OCI-LY7 (cell line): ENCODE data around the gene NRN1. TPM values are rescaled to one million over a fixed set of nuclear protein-coding genes. Genes with fewer than 3 reads are reported as not detected.
A peak's percentile ranks its signal among the peaks of the same experiment; 100 is the strongest.

Source experiments
- BruUV-seq: library from RNA; stranded (reverse); fragments of 400-500 nt; replicated peaks from 2 replicates; lab custom pipeline; 2021; lab: Mats Ljungman, UMichigan
- CTCF ChIA-PET: fragments of 300-600 bp; sonication (Branson Sonifier 250); formaldehyde crosslinking; loops from one replicate; lab custom pipeline; 2022; ENCODE audit warnings: antibody characterized with exemption; ENCODE audit not compliant: unreplicated experiment; lab: Charles Lee
- POLR2A ChIA-PET: fragments of 300-600 bp; sonication (Branson Sonifier 250); formaldehyde crosslinking; loops from one replicate; lab custom pipeline; 2022; ENCODE audit warnings: antibody characterized with exemption; lab: Charles Lee
- DNase-seq: peaks from one replicate; pipeline ENCODE4 v3.0.0-alpha.2; 2015; ENCODE audit warnings: low spot score
- H2AFZ ChIP-seq: fragments of 200-600 bp; sonication (generic), shearing (Covaris generic); 2 replicates; pipeline ENCODE4 v1.6.1; 2014; ENCODE audit warnings: mild to moderate bottlenecking, antibody characterized with exemption, low read length, moderate library complexity
- H3K27ac ChIP-seq: fragments of 200-600 bp; sonication (generic); 2 replicates; pipeline ENCODE4 v1.5.1; 2014; ENCODE audit warnings: mixed run types, low read depth, mild to moderate bottlenecking, moderate library complexity, low read length, inconsistent platforms; ENCODE audit not compliant: poor library complexity, severe bottlenecking
- H3K36me3 ChIP-seq: fragments of 200-600 bp; sonication (generic); 2 replicates; pipeline ENCODE4 v1.6.1; 2014; ENCODE audit warnings: mild to moderate bottlenecking, antibody characterized with exemption, low read length, moderate library complexity, mixed read lengths; ENCODE audit not compliant: insufficient read depth
- H3K4me1 ChIP-seq: fragments of 200-600 bp; sonication (generic); 2 replicates; pipeline ENCODE4 v1.5.1; 2014; ENCODE audit warnings: mild to moderate bottlenecking, low read length; ENCODE audit not compliant: insufficient read depth, poor library complexity, severe bottlenecking
- H3K4me2 ChIP-seq: fragments of 200-600 bp; sonication (generic); 2 replicates; pipeline ENCODE4 v1.6.1; 2014; ENCODE audit warnings: mild to moderate bottlenecking, low read length
- H3K4me3 ChIP-seq: fragments of 200-600 bp; sonication (generic); 2 replicates; pipeline ENCODE4 v1.5.1; 2014; ENCODE audit warnings: mild to moderate bottlenecking, low read depth, low read length; ENCODE audit not compliant: poor library complexity, severe bottlenecking
- H3K79me2 ChIP-seq: fragments of 200-600 bp; sonication (generic); 2 replicates; pipeline ENCODE4 v1.6.1; 2016; ENCODE audit warnings: low read depth, mild to moderate bottlenecking, low read length, moderate library complexity, mixed read lengths; ENCODE audit not compliant: insufficient read depth
- H3K9me2 ChIP-seq: fragments of 200-600 bp; sonication (generic); 2 replicates; pipeline ENCODE4 v1.6.1; 2016; ENCODE audit warnings: mild to moderate bottlenecking, low read length, mixed read lengths; ENCODE audit not compliant: insufficient read depth
- H3K9me3 ChIP-seq: fragments of 200-600 bp; sonication (generic); 2 replicates; pipeline ENCODE4 v1.6.1; 2014; ENCODE audit warnings: mild to moderate bottlenecking, mixed run types, low read length, mixed read lengths
- H4K20me1 ChIP-seq: fragments of 200-600 bp; sonication (generic); 2 replicates; pipeline ENCODE4 v1.6.1; 2014; ENCODE audit warnings: mild to moderate bottlenecking, antibody characterized with exemption, low read length, moderate library complexity, mixed read lengths; ENCODE audit not compliant: insufficient read depth
- CTCF ChIP-seq: fragments of 200-600 bp; sonication (generic); conservative IDR thresholded peaks from 2 replicates; pipeline ENCODE4 v1.5.1; 2014; ENCODE audit warnings: mild to moderate bottlenecking, antibody characterized with exemption, low read length, moderate library complexity, mixed read lengths
- EZH2phosphoT487 ChIP-seq: fragments of 200-600 bp; sonication (generic); IDR thresholded peaks from 2 replicates; pipeline ENCODE4 v1.6.1; 2018; ENCODE audit warnings: low read depth, borderline replicate concordance, mild to moderate bottlenecking, mixed run types, antibody characterized with exemption, low read length, moderate library complexity, mixed read lengths
- intact Hi-C: fragments of 100-400 bp; cut with micrococcal nuclease; formaldehyde crosslinking; loops from one replicate; pipeline ENCODE4 v1.10.0; 2022; ENCODE audit not compliant: unreplicated experiment
- total RNA-seq, 2 experiments: library from RNA; depleted of rRNA in 1 of 2; stranded (reverse); fragments of >200 nt in 1 of 2; shearing (Covaris generic) in 1 of 2; gene quantifications; 2 replicates each; pipeline ENCODE4 v1.2.3, GENCODE V29; 2014 to 2022

NRN1 gene
- total RNA-seq, 2 experiments from 2014 or later: 6.4 to 24.8 TPM

GRCh38 chr6:5950361-5950785 lies 56.4 kb downstream of the NRN1 start:
- Histone ChIP-seq H3K27ac (no peak overlapping the region), H3K36me3 (no peaks in the 10 kb centered on the region), H4K20me1 (no peaks in the 10 kb centered on the region), H3K9me2 (no peaks in the 10 kb centered on the region), H3K9me3 (no peaks in the 10 kb centered on the region), H2AFZ (no peak overlapping the region), H3K4me1 (no peaks in the 10 kb centered on the region), H3K4me3 (no peak overlapping the region), H3K79me2 (no peaks in the 10 kb centered on the region), H3K4me2 (no peak overlapping the region)
- CTCF ChIA-PET: interaction anchor here (0.6 kb wide), 1 partner anchor 68 kb away, joined by 4 read pairs; no protein-coding TSS in a partner anchor
- intact Hi-C loops: loop anchor here (5.0 kb wide), 1 partner anchor 597 kb away; no protein-coding TSS in a partner anchor
- no TSS peak for BruUV-seq
- POLR2A ChIA-PET: no interaction called here
- no peak for TF ChIP-seq EZH2phosphoT487
- peak; percentile 85 for TF ChIP-seq CTCF
- peak; percentile 44 for DNase-seq
